GM12875 (cell line): ENCODE results near the gene NHSL2.

ENCODE experiments used
- H3K4me3 ChIP-seq: one replicate; pipeline ENCODE4 v1.5.1; 2011; ENCODE audit warnings: low read depth, low read length, control low read depth
- CTCF ChIP-seq: IDR thresholded peaks from 2 replicates; pipeline ENCODE4 v1.5.1; 2011; ENCODE audit warnings: low read depth, mild to moderate bottlenecking, control low read depth, inconsistent platforms, low read length, moderate library complexity, borderline replicate concordance; ENCODE audit not compliant: insufficient read depth

Gene NHSL2

DNA sequence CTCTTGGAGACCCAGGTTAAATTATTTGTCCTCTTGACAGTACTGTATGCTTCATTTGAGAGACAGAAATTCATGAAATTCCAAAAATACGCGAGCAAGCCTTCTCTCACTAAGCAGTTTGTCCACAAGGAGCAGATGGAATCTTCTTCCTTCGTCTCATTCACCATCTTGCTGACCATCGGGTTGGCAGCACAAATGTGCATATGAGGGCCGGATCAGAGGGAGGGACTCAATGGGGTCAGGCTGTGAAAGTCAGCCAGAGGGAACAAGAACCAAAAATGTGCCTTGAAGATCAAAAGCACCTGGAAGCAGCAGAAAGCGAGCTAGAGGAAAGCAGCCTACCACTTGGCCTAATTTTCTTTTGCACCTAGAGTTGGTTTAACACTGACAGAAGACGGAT lies 16.4 kb downstream of the NHSL2 start:
- TF ChIP-seq CTCF = no peak
- no peak overlapping the region for H3K4me3 ChIP-seq

DNA sequence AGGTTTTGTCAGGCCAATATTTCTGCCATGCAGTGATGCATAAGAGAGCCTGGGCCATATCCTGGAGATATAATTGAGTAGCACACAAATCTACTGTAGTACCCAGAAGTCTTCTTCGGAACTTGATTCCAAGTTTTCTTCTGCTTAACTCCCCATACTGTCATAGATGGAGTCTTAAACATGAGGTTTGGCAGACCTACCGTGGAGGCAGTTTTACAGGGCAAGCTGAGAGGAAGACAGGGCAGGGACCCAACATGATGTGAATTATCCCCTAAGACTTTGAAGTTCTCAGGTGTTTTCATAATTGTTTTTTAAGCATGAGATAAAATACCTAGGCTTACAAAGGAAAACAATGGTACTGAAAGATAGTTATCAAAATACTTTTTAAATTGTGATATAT lies 18.2 kb downstream of the NHSL2 start:
- no peak overlapping the region for H3K4me3 ChIP-seq
- no peak for TF ChIP-seq CTCF

GRCh38 chrX:71930298-71930697 lies 19.7 kb downstream of the NHSL2 start:
- no peak overlapping the region for H3K4me3 ChIP-seq
- no peak for TF ChIP-seq CTCF

- TF ChIP-seq CTCF = no peak
- H3K4me3 ChIP-seq = no peak overlapping the region
Measured at GRCh38 chrX:71935476-71935875, 24.8 kb downstream of the NHSL2 start.

- H3K4me3 ChIP-seq = no peak overlapping the region
- no peak for TF ChIP-seq CTCF
Measured at GRCh38 chrX:71936632-71937031, 26.0 kb downstream of the NHSL2 start.

DNA sequence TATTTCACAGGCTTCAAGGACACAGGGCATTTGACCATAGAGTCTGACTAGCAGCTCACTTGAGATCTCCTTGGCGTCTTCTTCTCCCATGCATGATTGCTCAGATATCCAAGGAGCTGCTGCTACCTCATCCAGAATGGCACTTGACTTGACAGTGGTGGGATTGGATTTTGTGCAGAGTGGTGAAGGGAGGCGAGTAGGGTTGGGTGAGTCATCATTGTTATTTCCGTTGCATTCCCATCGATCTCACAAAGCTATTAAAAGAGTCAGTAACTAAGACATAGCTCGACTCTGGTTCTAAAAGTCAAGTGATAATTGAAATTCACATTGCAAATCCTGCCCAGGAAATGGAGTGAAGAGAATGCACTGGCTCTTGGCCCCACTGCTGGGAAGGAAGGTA lies 27.7 kb downstream of the NHSL2 start:
- no peak overlapping the region for H3K4me3 ChIP-seq
- TF ChIP-seq CTCF = no peak

GRCh38 chrX:71941145-71941544 lies 30.5 kb downstream of the NHSL2 start:
- no peak overlapping the region for H3K4me3 ChIP-seq
- no peak for TF ChIP-seq CTCF
